GM12878 (cell line): ENCODE results near the gene IL17A. TPM values are rescaled to one million over a fixed set of nuclear protein-coding genes. Genes with fewer than 3 reads are reported as not detected.
A peak's percentile ranks its signal among the peaks of the same experiment; 100 is the strongest.

Experiments used
- BCLAF1 ChIP-seq: fragments of 450-650 bp; IDR thresholded peaks from 2 replicates; pipeline ENCODE4 v1.6.1; 2017; ENCODE audit warnings: antibody characterized with exemption, mild to moderate bottlenecking, moderate library complexity
- BMI1 ChIP-seq: fragments of 450-650 bp; IDR thresholded peaks from 2 replicates; pipeline ENCODE4 v1.6.1; 2016; ENCODE audit warnings: mild to moderate bottlenecking, moderate library complexity, borderline replicate concordance
- CHD2 ChIP-seq: IDR thresholded peaks from 2 replicates; pipeline ENCODE4 v1.6.1; 2011; ENCODE audit warnings: low read depth, low read length, improper control_type of control experiment, borderline replicate concordance
- EP300 ChIP-seq, 2 experiments: fragments of 150-350 bp in 1 of 2; IDR thresholded peaks; 2 replicates each; pipeline ENCODE4 v1.6.1; 2011 to 2012; ENCODE audit warnings: low read depth in 2 of 2, low read length in 2 of 2, borderline replicate concordance in 1 of 2, improper control_type of control experiment in 1 of 2, inconsistent platforms in 1 of 2; ENCODE audit not compliant: control insufficient read depth in 1 of 2
- GATAD2B ChIP-seq: fragments of 450-650 bp; conservative IDR thresholded peaks from 2 replicates; pipeline ENCODE4 v1.6.1; 2017; ENCODE audit warnings: low read depth, mild to moderate bottlenecking, moderate library complexity
- JUND ChIP-seq: IDR thresholded peaks from 2 replicates; pipeline ENCODE4 v1.6.1; 2012; ENCODE audit warnings: low read depth, mild to moderate bottlenecking, low read length, improper control_type of control experiment, moderate library complexity
- MEF2A ChIP-seq: IDR thresholded peaks from 2 replicates; pipeline ENCODE4 v1.6.1; 2011; ENCODE audit warnings: low read depth, mild to moderate bottlenecking, low read length, moderate library complexity; ENCODE audit not compliant: insufficient read depth
- POLR2A ChIP-seq: IDR thresholded peaks from 2 replicates; pipeline ENCODE4 v1.6.1; 2011; ENCODE audit warnings: low read depth, mild to moderate bottlenecking, low read length
- POLR2AphosphoS2 ChIP-seq: IDR thresholded peaks from 2 replicates; pipeline ENCODE4 v1.6.1; 2011; ENCODE audit warnings: low read depth, mild to moderate bottlenecking, low read length, improper control_type of control experiment, moderate library complexity
- SIX5 ChIP-seq: IDR thresholded peaks from 2 replicates; pipeline ENCODE4 v1.6.1; 2011; ENCODE audit warnings: mild to moderate bottlenecking, low read depth, low read length, moderate library complexity; ENCODE audit not compliant: severe bottlenecking
- USF2 ChIP-seq: IDR thresholded peaks from 2 replicates; pipeline ENCODE4 v1.6.1; 2011; ENCODE audit warnings: low read depth, low read length, improper control_type of control experiment, borderline replicate concordance
- ZBED1 ChIP-seq: IDR thresholded peaks from 2 replicates; pipeline ENCODE4 v1.6.1; 2016; ENCODE audit warnings: borderline replicate concordance
- ZBTB33 ChIP-seq: fragments of 450-650 bp; IDR thresholded peaks from 2 replicates; pipeline ENCODE4 v1.6.1; 2017; ENCODE audit warnings: mild to moderate bottlenecking
- polyA plus RNA-seq, 11 experiments: library from polyadenylated mRNA; depleted of rRNA in 4 of 11; unstranded in 6 of 11; stranded (reverse) in 5 of 11; fragments of >200 nt; fragmentation: Nextera tagmentation in 4 of 11; fragmentation: Illumina TruSeq in 1 of 11; extraction: Ambion mirVana in 4 of 11; extraction: Trizol in 1 of 11; gene quantifications; 1 replicate in 1 of 11; 2 replicates in 10 of 11; pipeline versions ENCODE4 v1.2.1 to v1.2.3, GENCODE V29; 2011 to 2016; ENCODE audit warnings: inconsistent platforms in 2 of 11, missing spikeins in 2 of 11, low read depth in 1 of 11
- total RNA-seq, 4 experiments: library from RNA; depleted of rRNA in 3 of 4; stranded (reverse); fragments of >200 nt in 3 of 4; fragmentation: Illumina TruSeq in 1 of 4; extraction: Trizol in 1 of 4; gene quantifications; 2 replicates each; pipeline versions ENCODE4 v1.2.1 to v1.2.3, GENCODE V29; 2013 to 2021
- TF ChIP-seq, protein P1 (sequence below): IDR thresholded peaks from 2 replicates; pipeline ENCODE4 v1.6.1; 2012; ENCODE audit warnings: improper control_type of control experiment, low read depth, low read length; ENCODE audit not compliant: insufficient replicate concordance
- TF ChIP-seq, protein P2 (sequence below): IDR thresholded peaks from 2 replicates; pipeline ENCODE4 v1.6.1; 2012; ENCODE audit warnings: mild to moderate bottlenecking, low read depth, low read length

IL17A gene
- total and polyA plus RNA-seq, 10 of the 15 experiments (the other 5 are each of a cell fraction or from before 2014, with no cell fraction given): not detected

DNA sequence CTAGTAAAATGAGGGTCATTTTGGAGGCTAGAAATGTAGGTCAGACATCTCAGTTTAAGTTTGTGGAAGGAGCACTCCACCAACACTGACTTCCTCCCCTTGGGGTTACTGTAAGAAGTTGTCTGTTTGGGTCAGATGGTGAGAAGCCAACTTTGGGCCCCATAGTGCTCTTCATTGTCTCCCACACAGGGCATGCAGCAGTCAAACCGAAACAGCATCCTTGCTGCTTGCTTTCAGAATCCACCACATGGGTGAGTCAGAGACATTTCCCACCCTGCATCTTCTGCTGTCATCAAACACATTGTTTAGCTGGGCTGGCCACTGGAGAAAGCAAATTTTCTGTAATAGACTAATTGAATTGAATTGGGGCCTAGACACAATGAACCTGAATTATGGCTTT lies 41.3 kb downstream of the IL17A start (continued):
- TF ChIP-seq, protein P1, sequence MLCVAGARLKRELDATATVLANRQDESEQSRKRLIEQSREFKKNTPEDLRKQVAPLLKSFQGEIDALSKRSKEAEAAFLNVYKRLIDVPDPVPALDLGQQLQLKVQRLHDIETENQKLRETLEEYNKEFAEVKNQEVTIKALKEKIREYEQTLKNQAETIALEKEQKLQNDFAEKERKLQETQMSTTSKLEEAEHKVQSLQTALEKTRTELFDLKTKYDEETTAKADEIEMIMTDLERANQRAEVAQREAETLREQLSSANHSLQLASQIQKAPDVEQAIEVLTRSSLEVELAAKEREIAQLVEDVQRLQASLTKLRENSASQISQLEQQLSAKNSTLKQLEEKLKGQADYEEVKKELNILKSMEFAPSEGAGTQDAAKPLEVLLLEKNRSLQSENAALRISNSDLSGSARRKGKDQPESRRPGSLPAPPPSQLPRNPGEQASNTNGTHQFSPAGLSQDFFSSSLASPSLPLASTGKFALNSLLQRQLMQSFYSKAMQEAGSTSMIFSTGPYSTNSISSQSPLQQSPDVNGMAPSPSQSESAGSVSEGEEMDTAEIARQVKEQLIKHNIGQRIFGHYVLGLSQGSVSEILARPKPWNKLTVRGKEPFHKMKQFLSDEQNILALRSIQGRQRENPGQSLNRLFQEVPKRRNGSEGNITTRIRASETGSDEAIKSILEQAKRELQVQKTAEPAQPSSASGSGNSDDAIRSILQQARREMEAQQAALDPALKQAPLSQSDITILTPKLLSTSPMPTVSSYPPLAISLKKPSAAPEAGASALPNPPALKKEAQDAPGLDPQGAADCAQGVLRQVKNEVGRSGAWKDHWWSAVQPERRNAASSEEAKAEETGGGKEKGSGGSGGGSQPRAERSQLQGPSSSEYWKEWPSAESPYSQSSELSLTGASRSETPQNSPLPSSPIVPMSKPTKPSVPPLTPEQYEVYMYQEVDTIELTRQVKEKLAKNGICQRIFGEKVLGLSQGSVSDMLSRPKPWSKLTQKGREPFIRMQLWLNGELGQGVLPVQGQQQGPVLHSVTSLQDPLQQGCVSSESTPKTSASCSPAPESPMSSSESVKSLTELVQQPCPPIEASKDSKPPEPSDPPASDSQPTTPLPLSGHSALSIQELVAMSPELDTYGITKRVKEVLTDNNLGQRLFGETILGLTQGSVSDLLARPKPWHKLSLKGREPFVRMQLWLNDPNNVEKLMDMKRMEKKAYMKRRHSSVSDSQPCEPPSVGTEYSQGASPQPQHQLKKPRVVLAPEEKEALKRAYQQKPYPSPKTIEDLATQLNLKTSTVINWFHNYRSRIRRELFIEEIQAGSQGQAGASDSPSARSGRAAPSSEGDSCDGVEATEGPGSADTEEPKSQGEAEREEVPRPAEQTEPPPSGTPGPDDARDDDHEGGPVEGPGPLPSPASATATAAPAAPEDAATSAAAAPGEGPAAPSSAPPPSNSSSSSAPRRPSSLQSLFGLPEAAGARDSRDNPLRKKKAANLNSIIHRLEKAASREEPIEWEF: peak; percentile 27
- TF ChIP-seq USF2 (no peak), EP300 (IDR thresholded peaks at IDR 0.05; ENCODE audit: borderline replicate concordance in 1 of 2, control insufficient read depth in 1 of 2, low read depth in 2 of 2, low read length in 2 of 2) (peak; percentile 72 to 93; a peak in 3 of 4 replicates), MEF2A (peak; percentile 76; the same call in 1 of the 2 replicates), BMI1 (0 out of 2 replicates have a peak, but pooled peaks have one; percentile 53), BCLAF1 (no peak), JUND (peak; percentile 91), POLR2AphosphoS2 (no peak), POLR2A (no peak), ZBED1 (peak; percentile 85; the same call in 1 of the 2 replicates), SIX5 (no peak), CHD2 (0 out of 2 replicates have a peak, but pooled peaks have one; percentile 35), ZBTB33 (no peak), GATAD2B (peak; percentile 76)
- TF ChIP-seq, protein P2, sequence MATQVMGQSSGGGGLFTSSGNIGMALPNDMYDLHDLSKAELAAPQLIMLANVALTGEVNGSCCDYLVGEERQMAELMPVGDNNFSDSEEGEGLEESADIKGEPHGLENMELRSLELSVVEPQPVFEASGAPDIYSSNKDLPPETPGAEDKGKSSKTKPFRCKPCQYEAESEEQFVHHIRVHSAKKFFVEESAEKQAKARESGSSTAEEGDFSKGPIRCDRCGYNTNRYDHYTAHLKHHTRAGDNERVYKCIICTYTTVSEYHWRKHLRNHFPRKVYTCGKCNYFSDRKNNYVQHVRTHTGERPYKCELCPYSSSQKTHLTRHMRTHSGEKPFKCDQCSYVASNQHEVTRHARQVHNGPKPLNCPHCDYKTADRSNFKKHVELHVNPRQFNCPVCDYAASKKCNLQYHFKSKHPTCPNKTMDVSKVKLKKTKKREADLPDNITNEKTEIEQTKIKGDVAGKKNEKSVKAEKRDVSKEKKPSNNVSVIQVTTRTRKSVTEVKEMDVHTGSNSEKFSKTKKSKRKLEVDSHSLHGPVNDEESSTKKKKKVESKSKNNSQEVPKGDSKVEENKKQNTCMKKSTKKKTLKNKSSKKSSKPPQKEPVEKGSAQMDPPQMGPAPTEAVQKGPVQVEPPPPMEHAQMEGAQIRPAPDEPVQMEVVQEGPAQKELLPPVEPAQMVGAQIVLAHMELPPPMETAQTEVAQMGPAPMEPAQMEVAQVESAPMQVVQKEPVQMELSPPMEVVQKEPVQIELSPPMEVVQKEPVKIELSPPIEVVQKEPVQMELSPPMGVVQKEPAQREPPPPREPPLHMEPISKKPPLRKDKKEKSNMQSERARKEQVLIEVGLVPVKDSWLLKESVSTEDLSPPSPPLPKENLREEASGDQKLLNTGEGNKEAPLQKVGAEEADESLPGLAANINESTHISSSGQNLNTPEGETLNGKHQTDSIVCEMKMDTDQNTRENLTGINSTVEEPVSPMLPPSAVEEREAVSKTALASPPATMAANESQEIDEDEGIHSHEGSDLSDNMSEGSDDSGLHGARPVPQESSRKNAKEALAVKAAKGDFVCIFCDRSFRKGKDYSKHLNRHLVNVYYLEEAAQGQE: no peak
